Measurements from ENCODE around the gene NRXN3.

DNA sequence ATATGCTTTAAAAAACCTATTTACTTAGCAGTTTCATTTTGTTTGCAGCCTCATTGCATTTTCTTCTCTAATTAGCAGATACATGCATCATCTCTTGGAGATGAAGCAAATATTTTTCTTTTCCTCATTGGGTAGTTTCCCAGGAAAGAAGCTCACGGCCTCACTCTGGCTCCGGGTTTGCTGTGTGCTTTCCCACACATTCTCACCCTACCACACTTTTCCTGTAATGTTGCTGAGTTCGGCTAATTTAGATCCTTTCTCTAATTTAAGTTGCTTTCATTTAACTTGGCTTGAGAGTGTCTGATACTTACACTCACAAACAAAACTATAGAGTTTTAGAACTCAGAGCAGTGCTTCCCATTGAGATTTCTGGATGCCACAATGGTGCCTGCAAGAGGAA lies 928.2 kb downstream of the NRXN3 start:
- TF ChIP-seq, protein P1, sequence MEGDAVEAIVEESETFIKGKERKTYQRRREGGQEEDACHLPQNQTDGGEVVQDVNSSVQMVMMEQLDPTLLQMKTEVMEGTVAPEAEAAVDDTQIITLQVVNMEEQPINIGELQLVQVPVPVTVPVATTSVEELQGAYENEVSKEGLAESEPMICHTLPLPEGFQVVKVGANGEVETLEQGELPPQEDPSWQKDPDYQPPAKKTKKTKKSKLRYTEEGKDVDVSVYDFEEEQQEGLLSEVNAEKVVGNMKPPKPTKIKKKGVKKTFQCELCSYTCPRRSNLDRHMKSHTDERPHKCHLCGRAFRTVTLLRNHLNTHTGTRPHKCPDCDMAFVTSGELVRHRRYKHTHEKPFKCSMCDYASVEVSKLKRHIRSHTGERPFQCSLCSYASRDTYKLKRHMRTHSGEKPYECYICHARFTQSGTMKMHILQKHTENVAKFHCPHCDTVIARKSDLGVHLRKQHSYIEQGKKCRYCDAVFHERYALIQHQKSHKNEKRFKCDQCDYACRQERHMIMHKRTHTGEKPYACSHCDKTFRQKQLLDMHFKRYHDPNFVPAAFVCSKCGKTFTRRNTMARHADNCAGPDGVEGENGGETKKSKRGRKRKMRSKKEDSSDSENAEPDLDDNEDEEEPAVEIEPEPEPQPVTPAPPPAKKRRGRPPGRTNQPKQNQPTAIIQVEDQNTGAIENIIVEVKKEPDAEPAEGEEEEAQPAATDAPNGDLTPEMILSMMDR (optimal IDR thresholded peaks at IDR 0.05 in 1 of 3, IDR thresholded peaks at IDR 0.05 in 1 of 3, conservative IDR thresholded peaks at IDR 0.05 in 1 of 3; ENCODE audit: extremely low read depth in 1 of 3, insufficient read depth in 2 of 3, low read length in 3 of 3): no peak
- no peak for TF ChIP-seq EZH2 (IDR thresholded peaks at IDR 0.05; ENCODE audit: low read length)
